IMR-90 (cell line): ENCODE measurements around the gene HEXA. TPM values are rescaled to one million over a fixed set of nuclear protein-coding genes. Genes with fewer than 3 reads are reported as not detected.

ENCODE experiments used
- ATAC-seq: fragments of 200-7000 bp; cut with Tn5 transposase; 2 replicates; pipeline ENCODE4 v1.9.1; 2020; ENCODE audit warnings: low read depth, mild to moderate bottlenecking, moderate library complexity
- BruUV-seq: library from RNA; stranded (reverse); fragments of 400-500 nt; replicated peaks from 2 replicates; lab custom pipeline; 2021; lab: Mats Ljungman, UMichigan
- CTCF ChIA-PET: fragments of 300-600 bp; formaldehyde crosslinking; extraction: SDS; loops from one replicate; lab custom pipeline; 2021; ENCODE audit warnings: antibody characterized with exemption; lab: Yijun Ruan, JAX
- POLR2A ChIA-PET: fragments of 300-600 bp; sonication (Branson Sonifier 250); formaldehyde crosslinking; loops from one replicate; lab custom pipeline; 2022; ENCODE audit warnings: antibody characterized with exemption; ENCODE audit not compliant: unreplicated experiment; lab: Charles Lee
- DNase-seq: peaks from one replicate; pipeline ENCODE4 v3.0.0; 2013
- H2AFZ ChIP-seq: replicated peaks from 2 replicates; pipeline ENCODE3; 2013; ENCODE audit warnings: low read length, mild to moderate bottlenecking; ENCODE audit not compliant: poor library complexity
- H2AK5ac ChIP-seq: 2 replicates; pipeline ENCODE4 v1.6.1; 2013; ENCODE audit warnings: low read depth, low read length, inconsistent platforms
- H2AK9ac ChIP-seq: replicated peaks from 2 replicates; pipeline ENCODE3; 2013; ENCODE audit warnings: mild to moderate bottlenecking, low read depth, low read length, moderate library complexity; ENCODE audit not compliant: poor library complexity
- H2BK120ac ChIP-seq: 2 replicates; pipeline ENCODE4 v1.6.1; 2013; ENCODE audit warnings: low read depth, low read length, inconsistent platforms
- H2BK15ac ChIP-seq: 3 replicates; pipeline ENCODE4 v1.6.1; 2013; ENCODE audit warnings: low read depth, low read length, inconsistent platforms
- H2BK20ac ChIP-seq: 2 replicates; pipeline ENCODE4 v1.6.1; 2013; ENCODE audit warnings: low read depth, mild to moderate bottlenecking, inconsistent platforms, low read length, moderate library complexity
- H2BK5ac ChIP-seq: 2 replicates; pipeline ENCODE4 v1.6.1; 2013; ENCODE audit warnings: mild to moderate bottlenecking, low read depth, low read length, inconsistent platforms; ENCODE audit not compliant: poor library complexity, severe bottlenecking
- H3K14ac ChIP-seq: replicated peaks from 2 replicates; pipeline ENCODE4 v1.6.1; 2013; ENCODE audit warnings: low read depth, low read length, inconsistent platforms
- H3K18ac ChIP-seq: 2 replicates; pipeline ENCODE4 v1.6.1; 2013; ENCODE audit warnings: low read depth, low read length, control low read depth
- H3K23ac ChIP-seq: 2 replicates; pipeline ENCODE4 v1.6.1; 2013; ENCODE audit warnings: low read depth, low read length, inconsistent platforms
- H3K27ac ChIP-seq: 2 replicates; pipeline ENCODE4 v1.5.1; 2013; ENCODE audit warnings: mild to moderate bottlenecking, control low read depth, low read length; ENCODE audit not compliant: insufficient read depth
- H3K27me3 ChIP-seq: 2 replicates; pipeline ENCODE4 v1.6.1; 2013; ENCODE audit warnings: low read length; ENCODE audit not compliant: control insufficient read depth, insufficient read depth
- H3K36me3 ChIP-seq: 2 replicates; pipeline ENCODE4 v1.6.1; 2013; ENCODE audit warnings: low read length, mixed read lengths; ENCODE audit not compliant: control insufficient read depth, insufficient read depth
- H3K4ac ChIP-seq: 2 replicates; pipeline ENCODE4 v1.6.1; 2013; ENCODE audit warnings: low read depth, low read length, inconsistent platforms
- H3K4me1 ChIP-seq: 2 replicates; pipeline ENCODE4 v1.6.1; 2013; ENCODE audit warnings: low read length, mixed read lengths; ENCODE audit not compliant: control insufficient read depth, insufficient read depth
- H3K4me2 ChIP-seq: 2 replicates; pipeline ENCODE4 v1.6.1; 2013; ENCODE audit warnings: low read depth, mild to moderate bottlenecking, control low read depth, low read length, moderate library complexity
- H3K4me3 ChIP-seq: 2 replicates; pipeline ENCODE4 v1.5.1; 2013; ENCODE audit warnings: low read depth, mild to moderate bottlenecking, control low read depth, low read length, moderate library complexity; ENCODE audit not compliant: insufficient read depth
- H3K56ac ChIP-seq: 2 replicates; pipeline ENCODE4 v1.6.1; 2013; ENCODE audit warnings: low read length, inconsistent platforms; ENCODE audit not compliant: insufficient read depth; ENCODE audit errors: extremely low read depth
- H3K79me1 ChIP-seq, 2 experiments: 2 replicates each; pipeline ENCODE4 v1.6.1; 2013; ENCODE audit warnings: low read length in 2 of 2, inconsistent platforms in 1 of 2, low read depth in 1 of 2
- H3K9ac ChIP-seq: 2 replicates; pipeline ENCODE4 v1.6.1; 2013; ENCODE audit warnings: low read depth, low read length, control low read depth
- H3K9me1 ChIP-seq: 2 replicates; pipeline ENCODE4 v1.6.1; 2013; ENCODE audit warnings: low read length, inconsistent platforms; ENCODE audit not compliant: insufficient read depth
- H3K9me3 ChIP-seq: 2 replicates; pipeline ENCODE4 v1.6.1; 2013; ENCODE audit warnings: low read length; ENCODE audit not compliant: control insufficient read depth, insufficient read depth
- H4K20me1 ChIP-seq: 2 replicates; pipeline ENCODE4 v1.6.1; 2013; ENCODE audit warnings: low read length, inconsistent platforms; ENCODE audit not compliant: insufficient read depth
- H4K5ac ChIP-seq: 2 replicates; pipeline ENCODE4 v1.6.1; 2013; ENCODE audit warnings: mild to moderate bottlenecking, low read depth, low read length, control low read depth
- H4K8ac ChIP-seq, 2 experiments: 2 replicates each; pipeline ENCODE4 v1.6.1; 2013; ENCODE audit warnings: low read depth in 2 of 2, low read length in 2 of 2, control low read depth in 1 of 2, inconsistent platforms in 1 of 2
- H4K91ac ChIP-seq: 2 replicates; pipeline ENCODE4 v1.6.1; 2013; ENCODE audit warnings: low read depth, low read length, inconsistent platforms; ENCODE audit not compliant: insufficient read depth
- BHLHE40 ChIP-seq: fragments of 150-350 bp; IDR thresholded peaks from 2 replicates; pipeline ENCODE4 v1.6.1; 2016; ENCODE audit warnings: mild to moderate bottlenecking, low read depth, low read length
- RCOR1 ChIP-seq: IDR thresholded peaks from 2 replicates; pipeline ENCODE4 v1.6.1; 2012; ENCODE audit warnings: mild to moderate bottlenecking, low read length, improper control_type of control experiment; ENCODE audit not compliant: insufficient replicate concordance
- RFX5 ChIP-seq: IDR thresholded peaks from 2 replicates; pipeline ENCODE4 v1.8.0; 2012; ENCODE audit warnings: low read depth, mild to moderate bottlenecking, low read length, moderate library complexity
- WGBS, 2 experiments: methylation state at CpG; one replicate each; pipeline versions ENCODE4 v1.1.5 to v1.1.7; 2013; ENCODE audit warnings: missing lambda C conversion rate in 2 of 2; ENCODE audit not compliant: insufficient read length in 1 of 2; ENCODE audit errors: extremely low coverage in 2 of 2; 5-methylcytosine and 5-hydroxymethylcytosine counted together
- dilution Hi-C: fragments of 300-500 bp; cut with HindIII; formaldehyde crosslinking; loops from one replicate; pipeline ENCODE4 v1.14.3; 2018; ENCODE audit warnings: low sequenced_read_pairs; ENCODE audit not compliant: unreplicated experiment
- in situ Hi-C: fragments of 300-500 bp; cut with MboI; formaldehyde crosslinking; loops from 3 replicates; pipeline ENCODE4 v1.14.3; 2019; ENCODE audit warnings: low sequenced_read_pairs, inconsistent platforms, mixed read lengths
- intact Hi-C: fragments of 100-400 bp; cut with micrococcal nuclease; formaldehyde crosslinking; loops from 2 replicates; pipeline ENCODE4 v1.10.0; 2022
- polyA plus RNA-seq, 3 experiments: library from polyadenylated mRNA; depleted of rRNA; stranded (reverse); fragments of >200 nt; gene quantifications; 2 replicates each; pipeline ENCODE4 v1.2.3, GENCODE V29; 2012; ENCODE audit warnings: low replicate concordance in 1 of 3
- total RNA-seq: library from RNA; depleted of rRNA; stranded (reverse); fragments of >200 nt; gene quantifications from 2 replicates; pipeline ENCODE4 v1.2.3, GENCODE V29; 2012

HEXA gene
- total and polyA plus RNA-seq, 2 of the 4 experiments (the other 2 are of a cell fraction), result 19.4 to 115 TPM

DNA sequence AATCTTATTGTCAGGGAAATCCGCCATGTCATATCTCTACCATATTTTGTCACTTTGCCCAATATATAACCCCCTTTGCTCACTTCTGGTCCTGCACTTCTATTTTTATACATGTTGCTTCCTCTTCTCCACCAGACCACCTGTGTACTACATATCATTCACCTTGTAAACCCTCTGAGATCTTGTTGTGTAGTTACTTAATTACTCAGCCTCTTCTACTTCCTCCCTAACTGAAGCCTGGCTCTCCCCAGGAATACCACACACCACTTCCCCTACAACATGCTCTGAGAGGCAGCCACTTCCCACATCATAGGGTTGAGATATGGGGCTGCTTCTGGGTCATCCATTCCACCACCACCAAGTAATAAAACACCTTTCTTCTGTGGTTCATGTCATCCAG, 10.0 kb downstream of the HEXA start:
- Histone ChIP-seq H2BK5ac (no peak overlapping the region), H3K9ac (no peak overlapping the region), H3K23ac (no peak overlapping the region), H2BK120ac (no peak overlapping the region), H2BK15ac (no peak overlapping the region), H3K4me2 (no peak overlapping the region), H3K18ac (no peak overlapping the region), H4K5ac (no peak overlapping the region), H2BK20ac (no peak overlapping the region), H4K8ac (no peak overlapping the region), H3K79me1 (peaks cover 19 to 52% of the 10 kb centered on the region in 2 experiments), H2AFZ (no peak overlapping the region), H3K27ac (no peak overlapping the region), H3K4ac (no peak overlapping the region), H3K56ac (no peak overlapping the region), H3K4me3 (no peak overlapping the region), H4K20me1 (peaks cover 19% of the 10 kb centered on the region; the same call in 1 of the 2 replicates), H3K36me3 (no peaks in the 10 kb centered on the region; the same call in 1 of the 2 replicates), H3K14ac (no peak overlapping the region), H4K91ac (no peak overlapping the region), H3K27me3 (no peaks in the 10 kb centered on the region), H3K9me3 (no peaks in the 10 kb centered on the region), H3K9me1 (peaks cover 3% of the 10 kb centered on the region; the same call in 1 of the 2 replicates), H2AK5ac (no peak overlapping the region), H3K4me1 (no peaks in the 10 kb centered on the region), H2AK9ac (no peak overlapping the region)
- DNase-seq, result no peak
- TF ChIP-seq RFX5 (no peak), RCOR1 (no peak), BHLHE40 (no peak)
- dilution Hi-C loops, result no loop called here
- no peak for ATAC-seq
- CTCF ChIA-PET, result no interaction called here
- no TSS peak for BruUV-seq
- intact Hi-C loops, result no loop called here
- no CpG with 5 or more reads among the region's 1 CpG for WGBS, 2 experiments
- in situ Hi-C loops, result no loop called here
- POLR2A ChIA-PET, result interaction anchor here (0.6 kb wide), 1 partner anchor 174 kb away, joined by 16 read pairs; no protein-coding TSS in a partner anchor
